ENCODE results near the gene ASCC1. TPM values are rescaled to one million over a fixed set of nuclear protein-coding genes. Genes with fewer than 3 reads are reported as not detected.

ASCC1 gene
- total and polyA plus RNA-seq, 2 donors (not counting 3 experiments of a cell fraction or from before 2014, with no cell fraction given) = 16.0 to 24.9 TPM

GRCh38 chr10:72067463-72068125, 148.5 kb downstream of the ASCC1 start:
- no peak for FAIRE-seq
- H3K79me2 ChIP-seq (ENCODE audit: control insufficient read depth, insufficient read depth, low read length) = no peaks in the 10 kb centered on the region
- H3K4me2 ChIP-seq (ENCODE audit: insufficient read depth, low read length) = no peak overlapping the region
- no peaks in the 10 kb centered on the region for H3K9me1 ChIP-seq (replicated peaks; ENCODE audit: control insufficient read depth, extremely low read depth, insufficient read depth, low read length)
- H3K9me3 ChIP-seq (replicated peaks; ENCODE audit: control insufficient read depth, insufficient read depth, low read length) = no peaks in the 10 kb centered on the region
- H2AFZ ChIP-seq (ENCODE audit: low read depth, low read length) = no peak overlapping the region
- no peaks in the 10 kb centered on the region for H3K36me3 ChIP-seq (ENCODE audit: control insufficient read depth in 2 of 2, extremely low read depth in 1 of 2, insufficient read depth in 2 of 2, low read length in 2 of 2)
- CTCF ChIA-PET = interaction anchor here (0.9 to 4.5 kb wide), 3 partner anchors 11 to 19 kb away, joined by 3 to 19 read pairs (median 3); no protein-coding TSS in a partner anchor
- intact Hi-C loops (cut with micrococcal nuclease) = no loop called here
- BruUV-seq (replicated peaks) = no TSS peak
- POLR2A ChIA-PET = no interaction called here
- TF ChIP-seq MYC (IDR thresholded peaks at IDR 0.05; ENCODE audit: low read depth, low read length) = no peak
- TF ChIP-seq GATA2 (IDR thresholded peaks at IDR 0.05; ENCODE audit: insufficient read depth, insufficient read length, low read depth, low read length) = no peak
- TF ChIP-seq FOS (IDR thresholded peaks at IDR 0.05; ENCODE audit: borderline replicate concordance, insufficient read depth, low read length) = no peak
- H3K4me1 ChIP-seq (ENCODE audit: control insufficient read depth, extremely low read depth, insufficient read depth, low read length) = no peaks in the 10 kb centered on the region
- no peak for DNase-seq (ENCODE audit: low read depth, low spot score)
- H3K4me3 ChIP-seq (replicated peaks in 1 of 3; ENCODE audit: insufficient read depth in 1 of 3, low read depth in 1 of 3, low read length in 3 of 3) = no peak overlapping the region
- no peaks in the 10 kb centered on the region for H4K20me1 ChIP-seq (replicated peaks; ENCODE audit: control insufficient read depth, extremely low read depth, insufficient read depth, low read length)
- H3K27me3 ChIP-seq (ENCODE audit: control insufficient read depth in 2 of 2, insufficient read depth in 2 of 2, low read length in 2 of 2) = no peaks in the 10 kb centered on the region
- dilution Hi-C loops (cut with MboI; ENCODE audit: extremely low pct_ligation_motif_present, low sequenced_read_pairs) = no loop called here
- H3K9ac ChIP-seq (replicated peaks; ENCODE audit: extremely low read depth, insufficient read depth, low read length) = no peak overlapping the region
- no peak overlapping the region for H3K27ac ChIP-seq (ENCODE audit: insufficient read depth, low read depth, low read length)

- Histone ChIP-seq H2AFZ (ENCODE audit: low read depth, low read length) (no peak overlapping the region), H4K20me1 (replicated peaks; ENCODE audit: control insufficient read depth, extremely low read depth, insufficient read depth, low read length) (no peaks in the 10 kb centered on the region), H3K9me3 (replicated peaks; ENCODE audit: control insufficient read depth, insufficient read depth, low read length) (no peaks in the 10 kb centered on the region), H3K36me3 (ENCODE audit: control insufficient read depth in 2 of 2, extremely low read depth in 1 of 2, insufficient read depth in 2 of 2, low read length in 2 of 2) (no peaks in the 10 kb centered on the region), H3K4me2 (ENCODE audit: insufficient read depth, low read length) (no peak overlapping the region), H3K4me3 (replicated peaks in 1 of 3; ENCODE audit: insufficient read depth in 1 of 3, low read depth in 1 of 3, low read length in 3 of 3) (no peak overlapping the region), H3K27ac (ENCODE audit: insufficient read depth, low read depth, low read length) (no peak overlapping the region), H3K79me2 (ENCODE audit: control insufficient read depth, insufficient read depth, low read length) (no peaks in the 10 kb centered on the region), H3K27me3 (ENCODE audit: control insufficient read depth in 2 of 2, insufficient read depth in 2 of 2, low read length in 2 of 2) (no peaks in the 10 kb centered on the region), H3K9ac (replicated peaks; ENCODE audit: extremely low read depth, insufficient read depth, low read length) (no peak overlapping the region), H3K4me1 (ENCODE audit: control insufficient read depth, extremely low read depth, insufficient read depth, low read length) (no peaks in the 10 kb centered on the region), H3K9me1 (replicated peaks; ENCODE audit: control insufficient read depth, extremely low read depth, insufficient read depth, low read length) (no peaks in the 10 kb centered on the region)
- no TSS peak for BruUV-seq (replicated peaks)
- intact Hi-C loops (cut with micrococcal nuclease) = no loop called here
- FAIRE-seq (no peak), DNase-seq (ENCODE audit: low read depth, low spot score) (no peak)
- POLR2A ChIA-PET = no interaction called here
- no peak for TF ChIP-seq POLR2AphosphoS5 (IDR thresholded peaks at IDR 0.05; ENCODE audit: insufficient read depth, low read depth, low read length)
- TF ChIP-seq JUN (IDR thresholded peaks at IDR 0.05; ENCODE audit: borderline replicate concordance, insufficient read depth, insufficient read length, low read depth) = no peak
- no peak for TF ChIP-seq GATA2 (IDR thresholded peaks at IDR 0.05; ENCODE audit: insufficient read depth, insufficient read length, low read depth, low read length)
- TF ChIP-seq CTCF (IDR thresholded peaks at IDR 0.05; ENCODE audit: extremely low read depth in 1 of 2, insufficient read depth in 1 of 2, low read depth in 1 of 2, low read length in 2 of 2) = no peak
- no peak for TF ChIP-seq EZH2 (IDR thresholded peaks at IDR 0.05; ENCODE audit: borderline replicate concordance, low read depth, low read length, severe bottlenecking)
- TF ChIP-seq MYC (IDR thresholded peaks at IDR 0.05; ENCODE audit: low read depth, low read length) = no peak
- no peak for TF ChIP-seq POLR2A (IDR thresholded peaks at IDR 0.05; ENCODE audit: low read depth, low read length)
- TF ChIP-seq FOS (IDR thresholded peaks at IDR 0.05; ENCODE audit: borderline replicate concordance, insufficient read depth, low read length) = no peak
- no peak for TF ChIP-seq MAX (IDR thresholded peaks at IDR 0.05; ENCODE audit: insufficient read depth, insufficient read length)
- CTCF ChIA-PET = interaction anchor here (0.7 to 4.5 kb wide), 3 partner anchors 12 to 279 kb away, joined by 3 to 19 read pairs (median 3); no protein-coding TSS in a partner anchor
- dilution Hi-C loops (cut with MboI; ENCODE audit: extremely low pct_ligation_motif_present, low sequenced_read_pairs) = no loop called here
Measured at GRCh38 chr10:72066318-72067284, 149.5 kb downstream of the ASCC1 start.
